Occipital lobe (tissue), 2 donors: Measurements from ENCODE around the gene BOD1. TPM values are rescaled to one million over a fixed set of nuclear protein-coding genes. Genes with fewer than 3 reads are reported as not detected.
A peak's percentile ranks its signal among the peaks of the same experiment; 100 is the strongest.

Source experiments
- DNase-seq: peaks from one replicate; lab custom pipeline; 2025; lab: John Stamatoyannopoulos, UW
- total RNA-seq: library from RNA; depleted of rRNA; stranded (reverse); fragments of >200 nt; gene quantifications from one replicate; pipeline ENCODE4 v1.2.3, GENCODE V29; 2014

BOD1 gene
- total RNA-seq, 1 donor from 2014 or later: 63.2 TPM

- DNase-seq: no peak
Observed at GRCh38 chr5:173640156-173640804, 23.8 kb upstream of the BOD1 start.

GRCh38 chr5:173638126-173639040 lies 21.9 kb upstream of the BOD1 start:
- DNase-seq: no peak

- no peak for DNase-seq
Observed at GRCh38 chr5:173637340-173637739, 20.9 kb upstream of the BOD1 start.

- no peak for DNase-seq
Observed at GRCh38 chr5:173634465-173634983, 18.1 kb upstream of the BOD1 start.

GRCh38 chr5:173633304-173633703 lies 16.9 kb upstream of the BOD1 start:
- no peak for DNase-seq

GRCh38 chr5:173631478-173631877 lies 15.0 kb upstream of the BOD1 start:
- no peak for DNase-seq

- no peak for DNase-seq
Observed at GRCh38 chr5:173630724-173631365, 14.4 kb upstream of the BOD1 start.

- no peak for DNase-seq
Observed at GRCh38 chr5:173629628-173630027, 13.2 kb upstream of the BOD1 start.

GRCh38 chr5:173628501-173628900 lies 12.1 kb upstream of the BOD1 start:
- no peak for DNase-seq

GRCh38 chr5:173627860-173628392 lies 11.5 kb upstream of the BOD1 start:
- DNase-seq: peak; percentile 51

- DNase-seq: no peak
Observed at GRCh38 chr5:173627271-173627670, 10.8 kb upstream of the BOD1 start.

GRCh38 chr5:173626505-173626820 lies 10.0 kb upstream of the BOD1 start:
- peak; percentile 23 for DNase-seq

GRCh38 chr5:173625673-173626504 lies 9.4 kb upstream of the BOD1 start:
- no peak for DNase-seq

GRCh38 chr5:173625261-173625660 lies 8.8 kb upstream of the BOD1 start:
- DNase-seq: no peak

- DNase-seq: no peak
Observed at GRCh38 chr5:173624282-173624681, 7.8 kb upstream of the BOD1 start.

GRCh38 chr5:173623789-173624188 lies 7.3 kb upstream of the BOD1 start:
- no peak for DNase-seq

GRCh38 chr5:173623296-173623771 lies 6.9 kb upstream of the BOD1 start:
- no peak for DNase-seq

GRCh38 chr5:173622183-173623047 lies 6.0 kb upstream of the BOD1 start:
- no peak for DNase-seq

- no peak for DNase-seq
Observed at GRCh38 chr5:173620784-173621183, 4.3 kb upstream of the BOD1 start.
